ENCODE data around the gene OR2A2.

OR2A2 gene, protein sequence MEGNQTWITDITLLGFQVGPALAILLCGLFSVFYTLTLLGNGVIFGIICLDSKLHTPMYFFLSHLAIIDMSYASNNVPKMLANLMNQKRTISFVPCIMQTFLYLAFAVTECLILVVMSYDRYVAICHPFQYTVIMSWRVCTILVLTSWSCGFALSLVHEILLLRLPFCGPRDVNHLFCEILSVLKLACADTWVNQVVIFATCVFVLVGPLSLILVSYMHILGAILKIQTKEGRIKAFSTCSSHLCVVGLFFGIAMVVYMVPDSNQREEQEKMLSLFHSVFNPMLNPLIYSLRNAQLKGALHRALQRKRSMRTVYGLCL

DNA sequence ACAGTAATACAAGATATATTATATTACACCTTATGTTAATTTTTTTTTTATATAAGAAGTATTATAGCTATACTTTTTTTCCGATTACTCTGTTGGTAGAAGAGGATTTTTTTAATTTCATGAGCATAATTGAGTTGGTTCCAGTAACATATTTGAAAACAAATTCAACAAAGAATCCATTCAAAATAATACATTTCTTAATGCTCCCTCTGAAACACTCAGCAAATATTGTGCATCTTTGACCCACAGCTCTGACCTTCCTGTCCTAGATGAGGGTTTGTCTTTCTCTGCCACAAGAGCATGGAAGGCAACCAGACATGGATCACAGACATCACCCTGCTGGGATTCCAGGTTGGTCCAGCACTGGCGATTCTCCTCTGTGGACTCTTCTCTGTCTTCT lies at the start of gene OR2A2:
OR2A2 (plus strand) TSS at position 301 of the 400 bp plus-strand sequence; CDS start at position 301, 0 bp downstream.
- DNase-seq (ENCODE audit: extremely low read depth, insufficient read length): no peak
- Histone ChIP-seq H3K4me3 (replicated peaks; ENCODE audit: low read depth, low read length) (no peak within 1 kb of the TSS), H3K36me3 (ENCODE audit: control insufficient read depth, insufficient read depth, low read length) (no peaks in the 10 kb centered on the region), H3K27me3 (replicated peaks; ENCODE audit: control insufficient read depth, insufficient read depth, low read length) (no peaks in the 10 kb centered on the region)
- TF ChIP-seq, protein P1, sequence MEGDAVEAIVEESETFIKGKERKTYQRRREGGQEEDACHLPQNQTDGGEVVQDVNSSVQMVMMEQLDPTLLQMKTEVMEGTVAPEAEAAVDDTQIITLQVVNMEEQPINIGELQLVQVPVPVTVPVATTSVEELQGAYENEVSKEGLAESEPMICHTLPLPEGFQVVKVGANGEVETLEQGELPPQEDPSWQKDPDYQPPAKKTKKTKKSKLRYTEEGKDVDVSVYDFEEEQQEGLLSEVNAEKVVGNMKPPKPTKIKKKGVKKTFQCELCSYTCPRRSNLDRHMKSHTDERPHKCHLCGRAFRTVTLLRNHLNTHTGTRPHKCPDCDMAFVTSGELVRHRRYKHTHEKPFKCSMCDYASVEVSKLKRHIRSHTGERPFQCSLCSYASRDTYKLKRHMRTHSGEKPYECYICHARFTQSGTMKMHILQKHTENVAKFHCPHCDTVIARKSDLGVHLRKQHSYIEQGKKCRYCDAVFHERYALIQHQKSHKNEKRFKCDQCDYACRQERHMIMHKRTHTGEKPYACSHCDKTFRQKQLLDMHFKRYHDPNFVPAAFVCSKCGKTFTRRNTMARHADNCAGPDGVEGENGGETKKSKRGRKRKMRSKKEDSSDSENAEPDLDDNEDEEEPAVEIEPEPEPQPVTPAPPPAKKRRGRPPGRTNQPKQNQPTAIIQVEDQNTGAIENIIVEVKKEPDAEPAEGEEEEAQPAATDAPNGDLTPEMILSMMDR (IDR thresholded peaks at IDR 0.05; ENCODE audit: insufficient read depth, low read length, poor library complexity, severe bottlenecking): no peak

DNA sequence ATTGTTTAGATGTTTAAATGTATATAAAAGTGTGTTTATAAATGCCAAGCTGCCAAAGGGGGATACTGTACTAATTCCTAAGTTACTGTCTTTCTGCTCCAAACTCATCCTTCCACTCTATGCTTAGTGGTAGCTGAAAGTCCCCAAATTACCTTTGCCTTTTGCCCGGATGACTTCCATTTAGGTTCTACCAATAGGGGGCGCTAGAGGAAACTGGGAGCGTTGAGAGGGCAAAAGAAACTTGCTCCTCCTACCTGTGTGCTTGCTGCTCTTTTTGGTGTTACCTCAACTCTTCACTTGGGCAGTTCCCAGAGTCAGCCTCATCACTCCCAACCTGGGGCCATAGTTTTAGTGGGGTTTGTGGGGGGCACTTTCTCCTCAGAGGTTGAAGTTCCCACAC lies 45.7 kb upstream of the OR2A2 start:
- Histone ChIP-seq H3K27me3 (replicated peaks; ENCODE audit: control insufficient read depth, insufficient read depth, low read length) (no peaks in the 10 kb centered on the region), H3K4me3 (replicated peaks; ENCODE audit: low read depth, low read length) (no peak overlapping the region), H3K36me3 (ENCODE audit: control insufficient read depth, insufficient read depth, low read length) (no peaks in the 10 kb centered on the region)
- DNase-seq (ENCODE audit: extremely low read depth, insufficient read length): no peak
- TF ChIP-seq, protein P1 (IDR thresholded peaks at IDR 0.05; ENCODE audit: insufficient read depth, low read length, poor library complexity, severe bottlenecking): peak; percentile 54

DNA sequence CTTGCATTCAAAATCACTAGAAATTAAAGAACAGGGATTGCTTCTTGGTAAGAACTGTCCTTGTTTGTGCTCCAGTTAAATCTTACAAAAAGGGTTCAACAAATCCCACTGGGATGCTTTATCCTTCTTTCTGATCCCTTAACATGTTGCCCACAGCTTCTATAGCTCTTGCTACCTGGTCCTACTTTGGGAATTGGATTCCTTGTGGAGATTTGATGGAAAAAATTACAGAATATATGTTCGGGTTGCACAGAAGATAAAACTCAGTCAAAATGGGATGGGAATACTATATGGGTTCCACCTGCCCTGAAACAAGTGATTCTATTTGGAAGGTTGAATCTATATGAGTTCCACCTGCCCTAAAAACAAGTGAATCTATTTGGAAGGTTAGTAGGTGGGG lies 39.9 kb upstream of the OR2A2 start, which contains the start of gene OR2A25:
OR2A25 (plus strand) TSS at position 301 of the 400 bp plus-strand sequence. CDS start 4,409 bp downstream, outside the sequence.
- no peaks in the 10 kb centered on the region for H3K36me3 ChIP-seq (ENCODE audit: control insufficient read depth, insufficient read depth, low read length)
- no peak for DNase-seq (ENCODE audit: extremely low read depth, insufficient read length)
- TF ChIP-seq, protein P1 (IDR thresholded peaks at IDR 0.05; ENCODE audit: insufficient read depth, low read length, poor library complexity, severe bottlenecking): no peak

DNA sequence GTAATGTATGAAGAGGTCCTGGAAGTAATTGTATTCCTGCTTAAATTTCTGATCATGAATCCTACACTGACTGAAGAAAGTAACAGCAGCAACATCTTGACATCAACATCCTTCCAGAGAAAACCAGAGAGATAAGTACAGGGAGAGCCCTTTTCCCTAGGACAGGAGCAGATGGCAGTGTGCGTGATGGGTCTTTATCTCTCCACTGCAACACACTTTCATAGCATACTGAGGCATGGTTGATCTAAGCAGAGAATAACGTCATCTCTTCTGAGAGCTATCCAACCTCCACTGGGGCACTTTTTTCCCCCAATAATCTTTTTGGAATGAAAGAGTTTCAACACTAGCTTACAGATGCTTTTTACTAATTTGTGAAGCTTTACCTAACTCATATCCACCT lies 39.4 kb upstream of the OR2A2 start:
- H3K4me3 ChIP-seq (replicated peaks; ENCODE audit: low read depth, low read length): no peak overlapping the region
- H3K27me3 ChIP-seq (replicated peaks; ENCODE audit: control insufficient read depth, insufficient read depth, low read length): no peaks in the 10 kb centered on the region
- TF ChIP-seq, protein P1 (IDR thresholded peaks at IDR 0.05; ENCODE audit: insufficient read depth, low read length, poor library complexity, severe bottlenecking): no peak
- no peaks in the 10 kb centered on the region for H3K36me3 ChIP-seq (ENCODE audit: control insufficient read depth, insufficient read depth, low read length)
- no peak for DNase-seq (ENCODE audit: extremely low read depth, insufficient read length)

More for the DNA sequence above, 39.9 kb upstream of the OR2A2 start, which contains the start of gene OR2A25:
- H3K27me3 ChIP-seq (replicated peaks; ENCODE audit: control insufficient read depth, insufficient read depth, low read length): no peaks in the 10 kb centered on the region
- H3K4me3 ChIP-seq (replicated peaks; ENCODE audit: low read depth, low read length): no peak within 1 kb of the TSS

DNA sequence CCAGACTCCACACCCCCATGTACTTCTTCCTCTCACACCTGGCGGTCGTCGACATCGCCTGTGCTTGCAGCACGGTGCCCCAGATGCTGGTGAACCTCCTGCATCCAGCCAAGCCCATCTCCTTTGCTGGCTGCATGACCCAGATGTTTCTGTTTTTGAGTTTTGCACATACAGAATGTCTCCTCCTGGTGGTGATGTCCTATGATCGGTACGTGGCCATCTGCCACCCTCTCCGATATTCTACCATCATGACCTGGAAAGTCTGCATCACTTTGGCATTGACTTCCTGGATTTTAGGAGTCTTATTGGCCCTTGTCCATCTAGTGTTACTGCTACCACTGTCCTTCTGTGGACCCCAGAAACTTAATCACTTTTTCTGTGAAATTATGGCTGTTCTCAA lies 35.0 kb upstream of the OR2A2 start:
- no peak for DNase-seq (ENCODE audit: extremely low read depth, insufficient read length)
- Histone ChIP-seq H3K36me3 (ENCODE audit: control insufficient read depth, insufficient read depth, low read length) (no peaks in the 10 kb centered on the region), H3K4me3 (replicated peaks; ENCODE audit: low read depth, low read length) (no peak overlapping the region), H3K27me3 (replicated peaks; ENCODE audit: control insufficient read depth, insufficient read depth, low read length) (no peaks in the 10 kb centered on the region)
- TF ChIP-seq, protein P1 (IDR thresholded peaks at IDR 0.05; ENCODE audit: insufficient read depth, low read length, poor library complexity, severe bottlenecking): no peak
